Osteocyte (in vitro differentiated cells): Measurements from ENCODE around the gene EPB41L2. TPM values are rescaled to one million over a fixed set of nuclear protein-coding genes. Genes with fewer than 3 reads are reported as not detected.

ENCODE experiments used
- DNase-seq: peaks from one replicate; pipeline ENCODE4 v3.0.0; 2021; ENCODE audit warnings: mixed read lengths; ENCODE audit not compliant: unreplicated experiment; ENCODE audit errors: extremely low spot score
- H3K27ac Mint-ChIP-seq: one replicate; pipeline ENCODE4 v1.8.0; 2021; ENCODE audit warnings: mild to moderate bottlenecking, mixed read lengths; ENCODE audit not compliant: unreplicated experiment
- H3K27me3 Mint-ChIP-seq: one replicate; pipeline ENCODE4 v1.8.0; 2021; ENCODE audit warnings: mixed read lengths; ENCODE audit not compliant: unreplicated experiment
- H3K36me3 Mint-ChIP-seq: one replicate; pipeline ENCODE4 v1.8.0; 2021; ENCODE audit warnings: mixed read lengths; ENCODE audit not compliant: unreplicated experiment
- H3K4me1 Mint-ChIP-seq: one replicate; pipeline ENCODE4 v1.8.0; 2021; ENCODE audit warnings: mixed read lengths; ENCODE audit not compliant: unreplicated experiment
- H3K4me3 Mint-ChIP-seq: one replicate; pipeline ENCODE4 v1.8.0; 2021; ENCODE audit warnings: mild to moderate bottlenecking, moderate library complexity, mixed read lengths; ENCODE audit not compliant: unreplicated experiment
- H3K9me3 Mint-ChIP-seq: one replicate; pipeline ENCODE4 v1.8.0; 2021; ENCODE audit warnings: mixed read lengths; ENCODE audit not compliant: unreplicated experiment
- CTCF ChIP-seq: fragments of 200-600 bp; sonication (generic); IDR thresholded peaks from 2 replicates; pipeline ENCODE4 v1.5.0; 2021; ENCODE audit warnings: antibody characterized with exemption, mild to moderate bottlenecking, moderate library complexity
- total RNA-seq: library from RNA; stranded (reverse); gene quantifications from 2 replicates; pipeline ENCODE4 v1.2.1, GENCODE V29; 2021

EPB41L2 gene
- total RNA-seq, 1 donor from 2014 or later, result 65.3 TPM

DNA sequence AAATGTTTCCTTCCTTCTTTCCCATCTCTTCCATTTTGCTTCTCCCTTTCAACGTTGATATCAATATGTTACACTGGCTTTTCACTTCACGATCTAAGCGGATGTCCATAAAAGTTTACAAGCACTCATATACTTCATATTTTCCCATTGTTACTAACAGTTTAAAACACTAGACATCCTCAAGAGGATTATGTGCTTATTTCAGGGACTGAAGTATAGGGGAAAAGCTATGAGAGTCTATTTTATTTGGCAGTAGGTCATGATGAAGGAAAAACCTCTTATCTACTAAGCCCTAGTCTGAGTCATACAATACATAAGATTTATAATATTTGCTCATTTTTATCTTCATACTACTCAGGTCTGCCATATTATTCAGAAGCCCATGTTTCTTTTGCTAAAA, 20.6 kb upstream of the EPB41L2 start:
- peaks cover 10% of the 10 kb centered on the region for H3K36me3 Mint-ChIP-seq
- H3K4me3 Mint-ChIP-seq, result no peak overlapping the region
- H3K9me3 Mint-ChIP-seq, result peaks cover 20% of the 10 kb centered on the region
- H3K27ac Mint-ChIP-seq, result no peak overlapping the region
- no peak for TF ChIP-seq CTCF
- no peak for DNase-seq
- peaks cover 2% of the 10 kb centered on the region for H3K27me3 Mint-ChIP-seq
- peaks cover 2% of the 10 kb centered on the region for H3K4me1 Mint-ChIP-seq

DNA sequence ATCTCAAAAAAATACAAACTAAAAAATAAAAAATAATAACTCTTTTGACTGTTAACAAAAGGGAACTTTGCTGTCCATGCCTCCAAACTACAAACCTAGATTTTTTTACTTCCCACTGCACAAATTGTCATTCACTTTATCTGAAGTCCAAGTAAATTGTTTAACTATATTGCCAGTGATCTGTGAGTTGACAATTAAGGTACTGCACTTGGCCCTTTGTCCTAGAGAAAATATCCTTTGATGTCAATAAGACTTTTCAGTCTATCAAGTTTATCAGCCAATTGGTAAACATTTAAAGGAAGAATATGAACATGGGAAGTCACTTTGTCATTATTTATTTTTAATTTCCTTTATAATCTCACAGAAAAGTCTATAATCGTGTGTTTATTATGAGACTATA, 19.3 kb upstream of the EPB41L2 start:
- Mint-ChIP-seq H3K9me3 (peaks cover 15% of the 10 kb centered on the region), H3K4me3 (no peak overlapping the region), H3K4me1 (peaks cover 2% of the 10 kb centered on the region), H3K36me3 (peaks cover 8% of the 10 kb centered on the region), H3K27ac (no peak overlapping the region), H3K27me3 (no peaks in the 10 kb centered on the region)
- TF ChIP-seq CTCF, result no peak
- DNase-seq, result no peak

DNA sequence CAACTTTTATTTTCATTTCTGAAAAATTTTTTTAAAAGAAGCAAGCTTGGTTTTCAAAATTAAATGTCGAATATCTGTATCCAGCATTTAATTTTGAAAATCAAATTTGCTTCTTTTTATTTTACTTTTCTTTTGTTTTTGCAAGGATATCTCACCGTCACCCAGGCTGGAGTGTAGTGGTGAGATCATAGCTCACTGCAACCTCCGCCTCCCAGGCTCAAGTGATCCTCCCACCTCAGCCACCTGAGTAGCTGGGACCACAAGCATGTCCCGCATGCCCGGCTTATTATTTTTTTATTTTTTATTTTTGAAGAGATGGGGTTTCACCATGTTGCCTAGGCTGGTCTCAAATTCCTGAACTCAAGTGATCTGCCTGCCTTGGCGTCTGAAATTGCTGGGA, 17.0 kb upstream of the EPB41L2 start:
- no peak for TF ChIP-seq CTCF
- Mint-ChIP-seq H3K4me3 (no peak overlapping the region), H3K36me3 (no peaks in the 10 kb centered on the region), H3K27me3 (no peaks in the 10 kb centered on the region), H3K4me1 (peaks cover 2% of the 10 kb centered on the region), H3K27ac (no peak overlapping the region), H3K9me3 (no peaks in the 10 kb centered on the region)
- DNase-seq, result no peak

GRCh38 chr6:131073577-131073976, 10.5 kb upstream of the EPB41L2 start:
- H3K4me3 Mint-ChIP-seq, result no peak overlapping the region
- no peak overlapping the region for H3K27ac Mint-ChIP-seq
- no peaks in the 10 kb centered on the region for H3K27me3 Mint-ChIP-seq
- no peaks in the 10 kb centered on the region for H3K4me1 Mint-ChIP-seq
- no peak for TF ChIP-seq CTCF
- no peak for DNase-seq
- peaks cover 4% of the 10 kb centered on the region for H3K9me3 Mint-ChIP-seq
- no peaks in the 10 kb centered on the region for H3K36me3 Mint-ChIP-seq

DNA sequence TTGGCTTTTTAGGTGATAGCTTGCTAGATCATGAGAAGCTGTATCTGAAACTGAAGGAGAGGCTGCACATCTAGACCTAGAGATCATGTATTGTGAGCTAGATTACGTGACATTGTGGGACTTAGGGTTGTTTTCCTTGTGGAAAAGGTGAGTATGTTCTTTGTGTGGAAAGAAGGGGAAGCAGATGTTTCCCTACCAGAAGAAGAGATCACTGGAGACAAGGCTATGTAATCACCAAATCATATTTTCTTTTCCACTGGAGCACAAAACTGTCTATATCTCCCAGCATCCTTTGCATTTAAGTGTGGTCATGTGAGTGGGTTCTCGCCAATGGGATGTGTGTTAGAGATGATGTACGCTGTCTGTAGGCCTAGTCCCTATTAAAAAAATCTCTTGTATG, 7.0 kb upstream of the EPB41L2 start:
- TF ChIP-seq CTCF, result no peak
- no peaks in the 10 kb centered on the region for H3K27me3 Mint-ChIP-seq
- H3K9me3 Mint-ChIP-seq, result peaks cover 4% of the 10 kb centered on the region
- H3K4me3 Mint-ChIP-seq, result no peak overlapping the region
- no peaks in the 10 kb centered on the region for H3K4me1 Mint-ChIP-seq
- no peak overlapping the region for H3K27ac Mint-ChIP-seq
- H3K36me3 Mint-ChIP-seq, result no peaks in the 10 kb centered on the region
- no peak for DNase-seq
